Mesenchymal stem cell (in vitro differentiated cells and primary cell): ENCODE data around the gene ZFYVE16.

ENCODE experiments used
- DNase-seq: peaks from one replicate; pipeline ENCODE4 v3.0.0-alpha.2; 2013
- H2AFZ ChIP-seq: one replicate; pipeline ENCODE4 v1.6.1; 2013; ENCODE audit warnings: low read depth, mild to moderate bottlenecking, control low read depth, inconsistent platforms, low read length, moderate library complexity
- H2AK5ac ChIP-seq: 2 replicates; pipeline ENCODE4 v1.6.1; 2013; ENCODE audit warnings: low read length, moderate library complexity, mild to moderate bottlenecking, inconsistent platforms; ENCODE audit not compliant: severe bottlenecking
- H2BK120ac ChIP-seq: one replicate; pipeline ENCODE4 v1.6.1; 2013; ENCODE audit warnings: low read depth, mild to moderate bottlenecking, inconsistent platforms, low read length, moderate library complexity
- H2BK12ac ChIP-seq, 2 experiments: one replicate each; pipeline ENCODE4 v1.6.1; 2013; ENCODE audit warnings: inconsistent platforms in 2 of 2, low read length in 2 of 2, mild to moderate bottlenecking in 2 of 2, moderate library complexity in 2 of 2, control low read depth in 1 of 2
- H2BK15ac ChIP-seq: one replicate; pipeline ENCODE4 v1.6.1; 2013; ENCODE audit warnings: mild to moderate bottlenecking, low read depth, inconsistent platforms; ENCODE audit not compliant: poor library complexity, severe bottlenecking
- H2BK5ac ChIP-seq: 2 replicates; pipeline ENCODE4 v1.6.1; 2013; ENCODE audit warnings: low read depth, mild to moderate bottlenecking, low read length, control low read depth, inconsistent platforms; ENCODE audit not compliant: poor library complexity, severe bottlenecking
- H3K14ac ChIP-seq, 2 experiments: one replicate each; pipeline ENCODE4 v1.6.1; 2013; ENCODE audit warnings: inconsistent platforms in 2 of 2, low read length in 2 of 2, control low read depth in 1 of 2, mild to moderate bottlenecking in 1 of 2, moderate library complexity in 1 of 2
- H3K18ac ChIP-seq, 2 experiments: one replicate each; pipeline ENCODE4 v1.6.1; 2013; ENCODE audit warnings: inconsistent platforms in 2 of 2, low read length in 2 of 2, control low read depth in 1 of 2, low read depth in 1 of 2, mild to moderate bottlenecking in 1 of 2
- H3K23ac ChIP-seq, 2 experiments: one replicate each; pipeline ENCODE4 v1.6.1; 2013; ENCODE audit warnings: inconsistent platforms in 2 of 2, low read length in 2 of 2, mild to moderate bottlenecking in 2 of 2, moderate library complexity in 2 of 2, control low read depth in 1 of 2
- H3K27ac ChIP-seq: 2 replicates; pipeline ENCODE4 v1.5.1; 2013; ENCODE audit warnings: mild to moderate bottlenecking, moderate library complexity, low read length, control low read depth, inconsistent platforms; ENCODE audit not compliant: poor library complexity, severe bottlenecking
- H3K27me3 ChIP-seq, 2 experiments: 2 replicates each; pipeline versions ENCODE4 v1.6.1 to v1.7.0; 2013; ENCODE audit warnings: low read length in 2 of 2, mild to moderate bottlenecking in 2 of 2, moderate library complexity in 2 of 2, control low read depth in 1 of 2, inconsistent platforms in 1 of 2; ENCODE audit not compliant: control insufficient read depth in 1 of 2, insufficient read depth in 1 of 2
- H3K36me3 ChIP-seq, 2 experiments: 2 replicates each; pipeline versions ENCODE4 v1.6.1 to v1.7.0; 2013; ENCODE audit warnings: low read length in 2 of 2, control low read depth in 1 of 2, inconsistent platforms in 1 of 2, low read depth in 1 of 2, mild to moderate bottlenecking in 1 of 2; ENCODE audit not compliant: insufficient read depth in 2 of 2, control insufficient read depth in 1 of 2
- H3K4ac ChIP-seq, 2 experiments: one replicate each; pipeline ENCODE4 v1.6.1; 2013; ENCODE audit warnings: inconsistent platforms in 2 of 2, low read length in 2 of 2, mild to moderate bottlenecking in 2 of 2, moderate library complexity in 2 of 2, control low read depth in 1 of 2, low read depth in 1 of 2
- H3K4me1 ChIP-seq: 2 replicates; pipeline ENCODE4 v1.6.1; 2013; ENCODE audit warnings: low read depth, low read length, control low read depth; ENCODE audit not compliant: control insufficient read depth, insufficient read depth
- H3K4me2 ChIP-seq: 2 replicates; pipeline ENCODE4 v1.6.1; 2013; ENCODE audit warnings: low read length, mild to moderate bottlenecking, inconsistent platforms; ENCODE audit not compliant: poor library complexity, severe bottlenecking
- H3K4me3 ChIP-seq, 2 experiments: 2 replicates each; pipeline versions ENCODE4 v1.5.1 to v1.7.0; 2013; ENCODE audit warnings: low read length in 2 of 2, mild to moderate bottlenecking in 2 of 2, control low read depth in 1 of 2, low read depth in 1 of 2; ENCODE audit not compliant: insufficient read depth in 1 of 2
- H3K79me1 ChIP-seq: replicated peaks from 2 replicates; pipeline ENCODE4 v1.6.1; 2013; ENCODE audit warnings: mild to moderate bottlenecking, control low read depth, low read length, inconsistent platforms; ENCODE audit not compliant: poor library complexity, severe bottlenecking
- H3K9ac ChIP-seq: 2 replicates; pipeline ENCODE4 v1.7.0; 2013; ENCODE audit warnings: mild to moderate bottlenecking, low read length, moderate library complexity
- H3K9me3 ChIP-seq: 2 replicates; pipeline ENCODE4 v1.7.0; 2013; ENCODE audit warnings: mild to moderate bottlenecking, low read length; ENCODE audit not compliant: control insufficient read depth
- H4K8ac ChIP-seq: one replicate; pipeline ENCODE4 v1.6.1; 2013; ENCODE audit warnings: inconsistent platforms, mild to moderate bottlenecking, low read length, moderate library complexity
- H4K91ac ChIP-seq: one replicate; pipeline ENCODE4 v1.6.1; 2013; ENCODE audit warnings: mild to moderate bottlenecking, low read length, inconsistent platforms
- WGBS: methylation state at CpG from one replicate; pipeline ENCODE4 v1.1.7; 2013; ENCODE audit warnings: mixed read lengths; 5-methylcytosine and 5-hydroxymethylcytosine counted together

ZFYVE16 gene

GRCh38 chr5:80479713-80480112, 71.8 kb downstream of the ZFYVE16 start:
- Histone ChIP-seq H2BK5ac (no peak overlapping the region), H3K9me3 (peaks cover 29% of the 10 kb centered on the region), H2BK120ac (no peak overlapping the region), H2BK15ac (no peak overlapping the region), H3K4me2 (no peak overlapping the region), H3K14ac (no peak overlapping the region), H3K4me1 (peaks cover 2% of the 10 kb centered on the region), H2AK5ac (no peak overlapping the region), H4K8ac (no peak overlapping the region), H3K27ac (no peak overlapping the region), H4K91ac (no peak overlapping the region), H2AFZ (no peak overlapping the region), H3K4me3 (no peak overlapping the region), H3K79me1 (no peaks in the 10 kb centered on the region), H3K23ac (no peak overlapping the region), H3K4ac (no peak overlapping the region), H3K9ac (no peak overlapping the region), H3K36me3 (peaks cover 3 to 55% of the 10 kb centered on the region in 2 experiments), H3K18ac (no peak overlapping the region), H3K27me3 (no peaks in the 10 kb centered on the region), H2BK12ac (no peak overlapping the region)
- DNase-seq, result no peak

GRCh38 chr5:80480354-80480753, 72.5 kb downstream of the ZFYVE16 start:
- Histone ChIP-seq H4K8ac (no peak overlapping the region), H3K9ac (no peak overlapping the region), H2AK5ac (no peak overlapping the region), H3K18ac (no peak overlapping the region), H3K4me2 (no peak overlapping the region), H4K91ac (no peak overlapping the region), H2BK15ac (no peak overlapping the region), H3K36me3 (peaks cover 3 to 54% of the 10 kb centered on the region in 2 experiments), H2BK12ac (no peak overlapping the region), H3K27me3 (no peaks in the 10 kb centered on the region), H3K4ac (no peak overlapping the region), H3K27ac (no peak overlapping the region), H3K4me1 (peaks cover 2% of the 10 kb centered on the region), H3K23ac (no peak overlapping the region), H3K4me3 (no peak overlapping the region), H2BK120ac (no peak overlapping the region), H2AFZ (no peak overlapping the region), H3K79me1 (no peaks in the 10 kb centered on the region), H2BK5ac (no peak overlapping the region), H3K9me3 (peaks cover 29% of the 10 kb centered on the region), H3K14ac (no peak overlapping the region)
- 98% methylated on average over 2 of the region's 2 CpGs for WGBS
- DNase-seq, result no peak

GRCh38 chr5:80481019-80481893, 73.4 kb downstream of the ZFYVE16 start:
- Histone ChIP-seq H3K36me3 (peaks cover 3 to 48% of the 10 kb centered on the region in 2 experiments), H3K4me2 (no peak overlapping the region), H3K9ac (no peak overlapping the region), H3K18ac (no peak overlapping the region), H2BK5ac (no peak overlapping the region), H2AK5ac (no peak overlapping the region), H3K27me3 (no peaks in the 10 kb centered on the region), H4K8ac (no peak overlapping the region), H2BK120ac (no peak overlapping the region), H3K4ac (no peak overlapping the region), H3K14ac (peak overlapping the region in 1 of 2 experiments; percentile 28), H2AFZ (no peak overlapping the region), H4K91ac (no peak overlapping the region), H3K79me1 (no peaks in the 10 kb centered on the region), H3K4me1 (peaks cover 2% of the 10 kb centered on the region), H3K9me3 (peaks cover 29% of the 10 kb centered on the region), H2BK12ac (no peak overlapping the region), H3K23ac (no peak overlapping the region), H3K27ac (no peak overlapping the region), H3K4me3 (no peak overlapping the region), H2BK15ac (no peak overlapping the region)
- DNase-seq, result peak; percentile 64
- WGBS, result 93% methylated on average over 3 of the region's 3 CpGs

- Histone ChIP-seq H3K4ac (no peak overlapping the region), H3K27me3 (no peaks in the 10 kb centered on the region), H2BK120ac (no peak overlapping the region), H3K4me1 (peaks cover 4% of the 10 kb centered on the region), H3K4me2 (no peak overlapping the region), H2BK15ac (no peak overlapping the region), H2BK12ac (no peak overlapping the region), H3K36me3 (peaks cover 3 to 42% of the 10 kb centered on the region in 2 experiments), H3K9ac (no peak overlapping the region), H3K9me3 (peaks cover 29% of the 10 kb centered on the region), H3K27ac (no peak overlapping the region), H3K23ac (no peak overlapping the region), H3K79me1 (no peaks in the 10 kb centered on the region), H3K18ac (no peak overlapping the region), H2BK5ac (no peak overlapping the region), H3K14ac (no peak overlapping the region), H4K91ac (no peak overlapping the region), H3K4me3 (no peak overlapping the region), H2AFZ (no peak overlapping the region), H2AK5ac (no peak overlapping the region), H4K8ac (no peak overlapping the region)
- DNase-seq, result no peak
- WGBS, result 74% methylated on average over 4 of the region's 4 CpGs
Observed at GRCh38 chr5:80482578-80482977, 74.7 kb downstream of the ZFYVE16 start.
